Activated CD4-positive, alpha-beta T cell treated with anti-CD3 and anti-CD28 coated beads, Interleukin-2, amount 50 U/mL, for 1 hour (primary cell): Measurements from ENCODE around the gene NBEA.

ENCODE experiments used
- DNase-seq: peaks from one replicate; pipeline ENCODE4 v3.0.0-alpha.2; 2020

Gene NBEA

GRCh38 chr13:35292329-35292728 lies 350.3 kb downstream of the NBEA start:
- no peak for DNase-seq

DNA sequence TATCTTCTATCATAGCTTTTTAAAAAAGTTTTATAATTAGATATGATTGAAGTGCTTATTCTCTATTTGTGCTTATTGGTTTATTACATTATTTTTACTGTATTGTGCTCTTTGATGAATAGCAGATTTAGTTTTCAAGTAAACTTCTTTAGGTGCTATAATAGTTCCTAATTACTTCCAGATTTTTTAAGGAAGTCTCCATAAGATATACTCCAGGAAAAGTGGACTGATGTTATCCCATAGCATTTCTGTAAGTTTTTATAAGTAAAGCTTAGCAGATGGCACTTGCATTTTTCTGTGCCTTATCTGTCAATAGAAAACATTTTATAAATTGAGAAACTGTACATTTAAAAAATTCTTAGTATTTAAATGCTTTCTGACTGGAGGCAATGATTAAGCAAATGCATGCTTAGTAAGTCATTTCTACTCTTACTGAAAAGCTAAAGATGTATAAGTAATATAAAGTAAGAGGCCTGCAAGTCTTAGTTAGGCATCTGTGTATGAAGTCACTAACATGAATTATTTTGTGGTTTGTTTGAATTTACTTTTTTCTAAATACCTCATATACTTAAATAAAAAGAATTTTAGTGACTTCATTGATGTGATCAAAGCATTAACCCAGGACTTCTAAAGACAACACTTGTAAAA lies 351.6 kb downstream of the NBEA start:
- no peak for DNase-seq

DNA sequence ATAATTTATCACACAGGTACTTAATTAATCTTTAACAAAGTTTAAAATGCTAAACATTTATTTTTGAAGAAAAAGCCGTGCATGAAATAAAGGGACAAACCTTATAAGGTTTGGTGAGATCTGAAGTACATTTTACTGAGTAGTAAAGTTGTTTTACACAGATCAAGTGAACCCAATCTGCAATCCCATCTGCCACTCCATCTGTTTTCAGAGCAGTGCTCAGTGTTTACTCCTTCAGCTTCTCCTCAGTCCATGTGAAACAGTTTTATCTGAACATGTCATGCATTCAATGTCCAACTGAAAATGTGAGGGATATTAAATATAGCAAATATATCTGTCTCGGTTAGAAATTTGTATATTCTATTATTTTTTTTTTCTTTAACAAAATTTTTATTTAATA lies 367.6 kb downstream of the NBEA start:
- no peak for DNase-seq

DNA sequence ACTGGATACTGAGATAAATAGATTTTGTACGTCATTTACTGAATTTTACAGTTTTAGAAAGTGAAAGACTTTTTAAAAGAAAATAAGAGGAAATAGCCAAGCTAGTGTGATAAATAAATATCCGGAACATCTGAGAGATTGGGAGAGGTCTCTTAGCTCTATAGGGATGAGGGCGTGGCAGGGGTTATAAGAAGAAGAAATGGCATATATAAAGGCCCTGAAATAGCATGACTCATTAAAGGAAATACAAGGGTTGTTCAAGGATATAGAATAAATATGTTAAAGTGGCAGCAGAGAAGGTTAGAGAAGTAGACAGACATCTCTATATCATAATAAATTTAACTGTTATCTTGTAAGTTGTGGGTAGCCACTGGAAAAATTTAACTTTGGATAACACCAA lies 390.1 kb downstream of the NBEA start:
- no peak for DNase-seq

GRCh38 chr13:35333157-35333556 lies 391.1 kb downstream of the NBEA start:
- no peak for DNase-seq

GRCh38 chr13:35342440-35342839 lies 400.4 kb downstream of the NBEA start:
- no peak for DNase-seq

GRCh38 chr13:35343417-35343816 lies 401.3 kb downstream of the NBEA start:
- no peak for DNase-seq

- DNase-seq, result no peak
These were observed 403.9 kb downstream of the NBEA start for GRCh38 chr13:35345992-35346391.

DNA sequence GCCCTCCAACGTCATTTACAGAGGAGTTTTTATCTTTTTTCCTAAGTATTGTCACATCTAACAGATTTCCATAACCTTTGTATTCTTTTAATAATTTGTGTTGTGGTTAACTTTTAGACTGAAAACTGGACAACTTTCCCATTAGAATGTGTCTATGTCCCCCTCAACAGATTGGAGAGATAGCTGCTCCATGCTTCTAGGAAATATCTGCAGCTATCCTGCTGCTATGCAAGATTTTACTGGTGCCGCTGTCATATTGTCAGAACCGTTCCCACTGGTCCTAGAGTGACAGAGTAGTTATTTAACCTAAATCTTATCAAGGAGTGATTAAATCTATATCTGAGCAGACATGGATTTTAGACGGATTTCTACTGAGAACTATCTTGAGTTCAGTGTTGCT lies 404.4 kb downstream of the NBEA start:
- no peak for DNase-seq

DNA sequence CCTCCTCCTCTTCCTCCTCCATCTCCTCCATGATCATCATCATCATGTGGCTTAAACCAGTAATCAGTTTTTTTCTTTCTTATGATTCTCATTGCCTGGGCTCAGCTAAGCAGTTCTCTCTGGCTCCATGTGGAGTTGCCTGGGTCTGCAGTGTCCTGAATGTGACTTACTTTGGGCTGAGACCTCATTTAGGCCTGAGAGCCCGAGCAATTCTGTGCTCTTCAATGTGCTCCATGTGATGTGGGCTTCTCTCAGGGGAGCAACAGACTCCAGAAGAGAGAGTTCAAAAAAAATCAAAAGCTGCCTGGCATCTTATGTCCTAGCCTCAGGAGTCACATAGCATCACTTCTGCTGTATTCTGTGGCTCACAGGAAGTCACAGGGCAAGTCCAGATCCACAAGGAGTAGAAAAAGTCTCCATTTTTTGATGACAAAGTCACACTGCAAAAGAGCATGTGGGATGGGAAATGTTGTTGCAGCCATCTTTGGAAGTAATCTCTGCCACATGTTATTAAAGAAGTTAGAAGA lies 405.7 kb downstream of the NBEA start:
- no peak for DNase-seq

- DNase-seq, result no peak
These were observed 407.0 kb downstream of the NBEA start for GRCh38 chr13:35349052-35349451.

DNA sequence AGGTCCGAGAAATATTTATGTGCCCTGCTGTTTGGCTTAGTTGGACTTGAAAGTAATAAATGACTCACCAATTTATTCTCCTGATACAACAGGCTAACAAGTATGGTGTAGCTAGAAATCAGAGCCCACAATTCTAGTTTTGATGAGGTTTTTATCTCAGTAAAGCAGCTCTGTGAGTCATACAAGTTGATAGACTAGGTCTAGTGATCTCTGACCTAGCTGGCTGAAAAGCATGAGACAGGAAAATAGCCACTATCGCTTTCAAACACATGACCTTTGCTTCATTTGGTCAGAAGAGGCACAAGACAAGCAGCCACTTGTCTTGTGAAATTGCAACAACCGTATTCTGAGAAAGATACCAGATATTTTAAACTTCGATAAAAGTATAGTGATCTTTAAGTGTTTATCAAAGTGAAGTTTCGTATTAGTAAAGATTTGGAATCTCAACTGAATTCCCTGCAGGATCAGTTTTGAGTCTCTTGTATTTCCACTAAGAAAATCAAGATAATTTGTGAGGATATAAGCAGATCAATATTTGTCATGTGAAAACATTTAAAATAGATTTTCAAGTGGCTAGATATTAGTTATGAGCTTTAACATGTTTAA lies 407.7 kb downstream of the NBEA start:
- no peak for DNase-seq

DNA sequence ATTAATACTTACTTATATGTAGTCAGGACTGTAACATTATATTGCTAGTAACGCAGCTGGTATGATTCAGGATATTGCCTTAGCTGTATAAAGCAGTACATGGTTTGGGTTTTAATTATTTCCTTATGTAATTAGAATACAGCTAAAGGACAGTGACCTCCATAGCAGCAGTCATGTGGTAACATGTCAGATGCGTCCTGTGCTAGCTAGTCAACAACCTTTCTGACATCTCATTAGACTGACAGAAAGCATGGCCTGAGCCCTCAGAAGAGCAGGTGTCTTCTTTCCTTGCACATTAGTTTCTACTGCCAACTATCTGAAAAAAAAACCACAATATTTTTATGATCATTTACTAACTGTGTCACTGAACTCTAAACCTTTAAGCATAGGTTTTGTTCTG lies 412.2 kb downstream of the NBEA start:
- no peak for DNase-seq

DNA sequence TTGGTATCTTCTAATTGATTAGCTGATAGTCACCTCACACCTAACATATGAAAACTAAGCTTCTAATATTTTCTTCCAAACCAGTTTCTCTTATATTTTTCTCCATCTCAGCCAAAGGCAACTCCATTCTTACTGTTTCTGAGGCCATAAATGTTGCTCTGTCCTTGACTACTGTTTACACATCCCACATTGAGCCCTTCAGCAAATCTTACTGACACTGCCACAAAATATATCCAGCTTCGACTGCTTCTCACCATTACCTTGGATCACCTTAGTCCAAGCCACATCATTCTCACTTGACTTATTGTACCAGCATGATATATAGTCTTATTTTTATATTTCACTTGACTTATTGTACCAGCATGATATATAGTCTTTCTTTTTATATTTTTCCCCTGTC lies 412.8 kb downstream of the NBEA start:
- DNase-seq, result no peak

GRCh38 chr13:35356572-35356971 lies 414.5 kb downstream of the NBEA start:
- no peak for DNase-seq

DNA sequence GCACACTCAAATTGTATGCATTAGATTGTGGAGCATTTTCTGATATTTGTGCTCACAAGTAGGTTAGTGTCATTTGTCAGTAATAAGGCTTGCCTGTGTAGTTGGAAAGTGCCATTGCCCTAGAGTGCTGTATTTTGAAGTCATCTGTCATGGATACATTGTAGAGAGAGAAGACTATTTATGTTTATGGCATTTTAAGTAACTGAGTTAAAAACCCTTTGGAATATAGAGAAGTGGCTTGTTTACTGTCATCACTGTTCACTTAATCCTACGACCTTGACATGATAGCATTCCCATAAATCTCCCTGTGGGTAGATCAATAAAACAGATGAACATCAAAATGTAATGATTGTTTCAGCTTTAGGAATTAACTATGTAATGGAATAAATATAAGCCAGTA lies 423.8 kb downstream of the NBEA start:
- no peak for DNase-seq

DNA sequence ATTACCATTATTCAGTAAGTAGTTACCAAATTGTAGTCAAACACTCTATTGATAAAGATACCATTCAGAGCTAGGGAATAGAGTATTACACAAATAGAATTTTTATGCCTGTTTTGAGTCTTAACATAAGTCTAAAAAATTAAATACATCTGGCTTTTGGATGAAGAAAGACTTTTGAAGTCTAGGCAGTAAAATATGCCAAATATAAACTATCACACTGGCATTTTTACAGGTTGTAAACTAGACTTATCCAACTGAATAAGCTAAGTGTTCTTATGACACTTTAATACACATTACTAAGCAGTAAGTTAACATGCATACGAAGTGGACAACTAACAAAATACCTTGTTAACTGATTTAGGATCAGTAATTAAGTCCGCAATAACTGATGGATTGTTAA lies 425.5 kb downstream of the NBEA start:
- no peak for DNase-seq

DNA sequence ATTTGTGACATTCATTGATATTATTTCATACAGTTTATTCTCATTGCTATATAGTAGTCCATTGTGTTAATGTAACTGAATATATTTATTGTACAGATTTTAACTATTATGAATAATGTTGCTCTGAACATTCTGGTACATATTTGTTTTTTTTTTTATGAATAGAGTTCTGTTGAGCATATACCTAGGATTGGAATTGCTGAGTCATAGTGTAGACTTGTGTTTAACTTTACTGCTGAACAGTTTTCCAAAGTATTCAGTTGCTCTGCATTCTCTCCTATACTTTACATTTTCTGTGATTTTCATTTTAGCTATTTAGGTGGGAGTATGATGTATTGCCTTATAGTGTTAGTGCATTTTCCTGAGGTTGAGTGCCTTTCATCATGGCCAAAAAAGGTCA lies 436.9 kb downstream of the NBEA start:
- DNase-seq, result no peak

DNA sequence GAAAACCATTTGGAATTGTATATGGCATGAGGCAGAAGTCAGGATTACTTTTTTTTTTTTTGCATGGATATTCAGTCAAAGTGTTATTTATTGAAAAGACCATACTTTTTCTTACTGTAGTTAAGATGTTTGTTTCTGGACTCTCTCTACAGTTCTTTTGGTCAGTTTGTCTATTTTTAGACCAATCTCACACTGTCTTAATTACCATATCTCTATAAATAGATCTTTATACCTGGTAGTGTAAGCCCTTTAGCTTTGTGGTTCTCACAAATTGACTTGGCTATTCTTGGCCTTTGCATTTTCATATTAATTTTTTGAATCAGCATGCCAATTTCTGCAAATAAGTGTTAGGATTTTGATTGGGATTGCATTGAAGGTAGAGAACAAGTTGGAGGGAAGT lies 437.6 kb downstream of the NBEA start:
- DNase-seq, result no peak

DNA sequence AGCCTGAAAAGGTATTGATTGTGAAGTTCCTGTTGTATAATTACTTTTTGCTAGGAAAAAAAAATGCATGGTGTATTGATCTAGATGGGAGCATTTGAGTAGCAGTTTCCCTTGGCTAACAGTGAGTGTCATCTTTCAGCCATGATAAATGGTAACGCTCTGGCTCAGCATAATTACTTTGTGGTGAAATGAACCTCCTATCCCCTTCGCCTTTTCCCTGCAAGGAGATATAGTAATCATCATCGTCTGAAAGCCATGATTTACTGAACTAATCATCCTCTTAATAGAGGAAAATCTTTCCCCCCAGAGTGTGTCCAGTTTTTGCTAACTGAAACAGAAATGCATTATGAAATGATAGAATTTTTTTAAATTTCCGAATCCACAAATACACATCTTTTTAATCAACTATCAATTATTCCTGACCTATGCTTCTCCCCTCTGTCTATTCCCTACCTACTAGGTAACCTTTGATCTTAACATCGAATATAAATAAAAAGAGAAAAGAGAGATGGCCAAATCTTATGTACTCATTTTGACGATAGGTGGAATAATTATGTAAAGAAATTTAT lies 445.7 kb downstream of the NBEA start:
- DNase-seq, result no peak

DNA sequence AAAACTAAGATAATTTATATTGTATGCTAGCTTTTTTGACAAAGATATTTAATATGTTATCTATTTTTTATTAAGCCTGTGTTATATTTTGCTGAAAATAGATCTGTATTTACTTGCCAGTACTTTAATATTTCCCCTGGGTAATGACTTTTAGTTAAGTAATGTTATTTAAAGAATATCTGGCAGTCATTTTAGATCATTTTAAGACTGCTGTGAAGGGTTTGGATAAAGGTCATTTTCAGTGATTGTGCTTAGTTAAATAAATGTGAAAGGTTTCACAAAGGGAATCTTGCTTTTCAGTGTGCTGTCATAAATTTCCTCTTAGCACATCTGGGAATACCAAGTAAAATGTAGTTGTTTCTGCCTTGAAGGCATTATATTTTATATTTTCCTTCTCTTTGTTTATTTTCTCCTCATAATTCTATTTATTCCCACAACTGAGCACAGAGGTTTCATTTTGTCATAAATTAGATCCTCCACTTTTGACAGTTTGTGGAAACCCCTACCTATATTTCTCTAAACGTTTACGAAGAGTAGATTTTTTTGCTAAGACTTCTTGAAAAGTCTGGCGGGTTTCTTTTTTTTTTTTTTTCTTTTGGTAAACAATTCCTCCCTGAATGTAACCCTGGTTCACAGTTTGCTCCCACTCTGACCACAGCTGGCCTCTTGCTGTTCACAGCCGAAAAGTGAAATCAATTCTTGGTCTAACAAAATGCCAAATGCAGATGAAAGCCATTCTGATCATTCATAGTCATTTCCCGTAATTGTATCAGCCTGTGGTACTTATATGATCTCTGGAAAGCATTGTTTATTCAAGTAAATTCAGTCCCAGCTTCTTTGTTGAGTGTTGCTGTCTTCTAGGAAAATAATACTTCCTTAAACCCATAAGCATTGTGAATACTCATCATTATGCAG lies 446.6 kb downstream of the NBEA start:
- DNase-seq, result no peak

GRCh38 chr13:35389535-35389934 lies 447.5 kb downstream of the NBEA start:
- no peak for DNase-seq

GRCh38 chr13:35392768-35393167 lies 450.7 kb downstream of the NBEA start:
- no peak for DNase-seq

DNA sequence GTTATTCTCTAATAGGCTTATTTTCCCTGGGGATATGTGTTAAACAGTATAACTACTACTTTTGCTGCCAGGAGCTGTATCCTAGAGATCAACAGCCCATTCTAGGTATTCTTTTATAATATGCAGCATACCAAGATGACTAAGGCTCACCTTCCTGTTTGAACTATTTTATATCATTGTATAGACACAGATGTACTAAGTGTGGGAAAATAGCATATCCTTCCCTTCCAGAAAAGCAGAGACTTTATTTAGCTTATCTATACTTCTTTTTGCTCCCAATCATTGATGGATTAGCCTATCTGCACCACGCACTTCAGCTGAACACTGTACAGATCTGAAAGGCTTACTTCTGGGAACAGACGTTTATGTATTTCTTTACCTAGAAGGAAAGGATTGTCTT lies 451.8 kb downstream of the NBEA start:
- DNase-seq, result no peak
